HG03095 (cell line): ENCODE data around the gene EPSTI1.

ENCODE experiments used
- ATAC-seq: cut with Tn5 transposase; IDR thresholded peaks from one replicate; pipeline ENCODE4 v1.9.1; 2021; ENCODE audit warnings: moderate library complexity; ENCODE audit not compliant: unreplicated experiment

EPSTI1 gene

GRCh38 chr13:42976066-42976465 is 16.0 kb downstream of the EPSTI1 start:
- no peak for ATAC-seq

- no peak for ATAC-seq
Observed at GRCh38 chr13:42973581-42973980, 18.5 kb downstream of the EPSTI1 start.

DNA sequence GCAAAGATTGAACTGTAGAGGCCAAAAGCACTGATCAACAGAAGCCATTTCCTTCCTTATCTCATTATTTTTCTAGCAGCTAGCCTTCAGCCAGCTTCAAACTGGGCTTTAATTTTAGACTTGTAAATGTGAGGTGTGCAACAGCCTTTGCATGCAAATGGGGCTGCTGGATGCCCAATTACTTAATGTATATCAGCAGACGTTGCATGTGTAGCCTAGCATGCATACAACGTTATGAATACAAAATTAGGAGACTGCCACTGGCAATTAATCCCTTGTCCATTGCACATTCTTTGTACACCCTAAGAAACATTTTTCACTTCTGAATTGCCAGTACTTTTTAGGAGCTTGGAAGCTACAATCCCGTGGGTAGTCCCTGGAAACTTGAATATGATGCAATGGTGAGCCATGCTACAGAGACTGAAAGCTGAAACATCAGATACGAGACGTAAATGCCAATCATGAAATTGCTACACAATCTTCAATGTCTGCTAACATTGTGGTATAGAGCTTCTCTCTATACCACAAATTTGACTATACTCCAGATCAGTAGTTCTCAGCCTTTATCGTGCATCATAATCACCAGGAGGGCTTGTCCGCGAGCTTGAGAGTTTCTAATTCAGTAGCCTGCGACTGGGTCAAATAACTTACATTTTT is 20.2 kb downstream of the EPSTI1 start:
- no peak for ATAC-seq

- ATAC-seq: peak; percentile 56
Observed at GRCh38 chr13:42970824-42971690, 21.0 kb downstream of the EPSTI1 start.

DNA sequence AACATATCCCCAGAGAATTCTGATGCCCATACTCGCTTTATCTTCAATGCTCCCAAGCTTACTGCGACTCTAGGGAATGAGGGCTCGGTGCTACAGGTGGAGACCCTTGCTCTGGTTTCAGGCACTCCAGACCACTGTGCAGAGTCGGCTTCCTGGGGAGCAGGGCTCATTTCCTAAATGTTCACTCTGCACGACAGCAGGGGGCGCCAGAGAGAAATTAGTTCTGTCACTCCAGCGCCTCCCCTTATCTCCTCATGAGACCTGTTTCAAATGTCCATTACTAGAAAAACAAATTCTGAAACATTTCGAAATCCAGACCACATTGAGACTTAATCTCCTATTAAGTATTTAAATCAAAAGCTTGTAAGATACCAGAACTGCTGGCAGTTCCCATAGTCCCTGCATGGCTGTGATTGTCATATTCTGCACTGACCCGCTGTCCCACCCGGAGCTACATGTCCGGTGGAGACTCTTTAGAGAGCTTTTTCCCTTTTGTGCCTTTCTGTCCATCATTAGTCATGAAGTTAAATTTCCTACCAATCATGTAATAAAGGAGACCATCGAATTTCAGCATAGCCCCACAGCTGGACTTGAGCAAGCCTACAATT is 22.4 kb downstream of the EPSTI1 start:
- ATAC-seq: no peak

DNA sequence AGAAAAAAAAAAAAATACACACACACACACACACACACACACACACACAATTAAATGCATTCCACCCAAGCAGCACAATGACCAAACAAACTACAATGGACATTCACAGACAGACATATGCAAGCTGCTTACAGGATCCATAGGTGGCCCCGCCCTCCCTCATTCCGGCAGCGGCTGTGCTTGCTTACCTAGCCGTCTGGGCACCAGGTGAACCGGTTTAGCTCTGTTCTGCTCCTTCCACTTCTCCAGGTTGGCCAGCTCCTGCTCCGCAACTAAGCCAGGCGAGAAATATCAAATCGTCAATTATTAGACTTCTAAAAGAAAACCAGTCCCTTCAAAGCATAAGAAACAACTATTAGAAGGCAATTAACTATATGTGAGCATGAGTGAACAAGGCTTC is 23.1 kb downstream of the EPSTI1 start:
- ATAC-seq: no peak

DNA sequence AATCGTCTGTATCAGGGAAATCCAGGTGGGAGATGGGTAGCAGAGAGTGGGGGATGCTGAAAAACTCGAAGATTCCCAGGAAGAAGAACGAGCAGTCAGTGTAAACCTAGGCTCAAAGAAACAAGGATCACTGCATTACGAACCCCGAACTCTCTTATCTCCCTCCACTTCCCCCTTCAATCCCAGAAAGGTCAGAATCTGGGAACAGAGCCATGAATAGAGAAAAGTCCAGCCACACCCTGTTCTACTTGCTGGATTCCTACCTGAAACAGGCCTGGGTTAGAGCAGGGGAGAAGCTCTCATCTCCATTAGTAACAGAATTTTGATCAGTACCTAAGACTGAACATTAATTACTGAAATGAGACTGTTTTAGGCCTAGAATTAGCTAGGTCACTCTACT is 24.4 kb downstream of the EPSTI1 start:
- no peak for ATAC-seq

DNA sequence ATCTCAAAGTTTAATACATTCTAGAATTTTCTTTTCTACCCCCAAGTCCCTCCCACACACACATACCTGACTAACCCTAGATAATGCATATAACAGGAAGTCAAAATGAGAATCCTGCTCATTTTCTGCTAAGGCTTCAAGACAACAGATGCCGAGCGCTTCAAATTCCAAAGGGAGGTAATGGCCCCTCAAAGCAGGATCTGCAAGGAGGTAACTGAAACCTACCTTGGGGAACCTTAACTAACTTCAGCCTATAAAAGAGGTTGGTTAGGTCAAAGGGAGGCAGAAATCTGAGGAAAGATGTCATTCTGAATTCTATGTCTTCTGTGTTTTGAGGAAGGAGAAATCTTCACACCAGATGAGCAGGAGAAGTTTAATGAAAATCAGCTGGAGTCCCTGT is 26.8 kb downstream of the EPSTI1 start:
- ATAC-seq: no peak

DNA sequence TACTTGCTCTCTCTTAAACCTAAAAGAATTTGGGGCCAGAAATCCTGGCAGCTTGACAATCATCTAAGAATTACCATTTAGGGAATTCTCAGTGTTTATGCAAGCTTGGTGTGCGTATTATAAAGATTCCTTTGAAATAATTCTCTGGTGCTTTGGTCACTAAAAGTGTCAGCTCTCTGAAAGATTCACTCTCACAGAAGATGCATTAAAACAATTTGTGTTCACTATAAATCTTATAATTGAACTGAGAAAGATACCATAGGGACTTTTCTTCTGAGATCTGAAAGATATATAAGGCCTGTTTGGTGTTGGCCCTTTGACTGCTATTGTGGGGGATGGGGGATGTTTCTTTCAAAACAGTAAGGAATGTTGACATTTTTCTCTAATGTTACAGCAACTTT is 27.3 kb downstream of the EPSTI1 start:
- ATAC-seq: no peak

GRCh38 chr13:42959615-42960014 is 32.4 kb downstream of the EPSTI1 start:
- ATAC-seq: no peak

- ATAC-seq: no peak
Observed at GRCh38 chr13:42957881-42958280, 34.2 kb downstream of the EPSTI1 start.

DNA sequence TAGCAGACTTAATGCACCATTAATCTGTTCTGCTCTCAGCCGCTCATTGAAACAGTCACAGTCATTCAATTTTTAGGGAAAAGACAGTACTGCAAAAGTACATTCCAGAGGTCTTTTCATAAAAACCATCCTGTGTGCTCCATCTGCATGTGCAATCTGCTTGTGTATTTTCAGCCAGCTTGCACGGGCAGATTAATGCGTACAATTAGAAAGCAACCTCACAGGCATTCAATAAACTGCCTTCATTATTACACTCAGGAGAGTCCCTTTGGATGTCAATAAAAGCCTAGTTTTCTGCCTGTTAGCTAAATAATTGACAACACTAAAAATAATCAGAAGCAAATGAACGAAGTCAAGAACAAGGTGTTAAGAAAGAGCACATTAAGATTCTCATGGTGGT is 41.9 kb downstream of the EPSTI1 start:
- ATAC-seq: no peak

DNA sequence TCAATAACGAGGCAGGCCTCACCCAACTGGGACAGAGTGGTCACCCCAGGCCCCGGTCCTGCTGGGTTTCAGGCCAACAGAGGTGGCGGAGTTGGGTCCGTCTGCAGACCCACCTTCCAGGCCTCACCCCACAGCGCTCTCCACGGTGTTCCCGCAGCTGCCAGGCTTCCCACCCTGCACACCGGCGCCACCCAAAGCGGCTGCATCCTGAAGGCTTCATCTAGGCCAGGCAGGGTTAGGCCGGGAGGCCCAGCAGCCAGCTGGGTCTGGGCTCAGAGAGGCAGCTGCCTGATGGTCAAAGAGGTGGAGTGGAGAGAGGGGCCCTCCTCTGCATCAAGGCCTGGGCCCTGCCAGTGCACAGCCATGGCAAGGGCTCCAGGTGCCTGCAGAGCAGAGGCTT is 44.1 kb downstream of the EPSTI1 start:
- ATAC-seq: no peak

DNA sequence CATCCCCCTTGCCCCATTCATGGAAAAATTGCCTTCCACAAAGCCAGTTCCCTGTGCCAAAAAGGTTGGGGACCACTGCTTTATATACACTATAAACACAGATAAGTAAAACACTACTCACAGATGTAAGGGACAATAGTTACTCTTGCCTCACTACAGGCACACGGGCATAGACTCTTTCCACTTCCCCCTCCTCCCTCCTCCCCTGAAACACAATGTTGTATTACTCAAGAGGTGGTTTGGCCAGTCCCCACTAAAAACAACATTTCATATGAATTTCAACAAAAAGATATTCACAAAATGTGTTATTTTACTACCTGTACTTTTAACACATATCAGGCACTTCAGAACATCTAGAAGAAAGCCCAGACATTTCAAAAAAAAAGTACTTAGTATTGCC is 45.1 kb downstream of the EPSTI1 start:
- no peak for ATAC-seq

- no peak for ATAC-seq
Observed at GRCh38 chr13:42929886-42930535, 62.0 kb downstream of the EPSTI1 start.

GRCh38 chr13:42926555-42926954 is 65.5 kb downstream of the EPSTI1 start:
- no peak for ATAC-seq

- ATAC-seq: no peak
Observed at GRCh38 chr13:42926043-42926442, 66.0 kb downstream of the EPSTI1 start.

DNA sequence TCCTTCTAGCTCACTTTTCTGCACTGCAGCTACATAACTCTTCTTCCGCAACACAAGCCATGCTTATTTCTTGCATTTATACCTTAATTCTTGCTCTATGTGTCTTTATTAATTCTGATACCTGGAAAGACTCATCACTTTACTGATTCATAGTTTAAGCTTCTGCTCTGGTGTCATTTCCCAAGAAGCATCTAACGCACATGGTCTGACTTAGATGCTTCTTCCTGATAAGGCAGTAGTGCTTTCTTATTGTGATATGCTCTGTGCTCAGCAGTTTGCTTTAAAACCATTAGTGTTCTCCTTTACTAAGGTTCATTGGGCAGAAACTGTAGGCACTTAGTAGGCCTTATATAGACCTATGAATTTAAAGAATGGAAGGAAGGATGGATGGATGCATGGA is 66.4 kb downstream of the EPSTI1 start:
- no peak for ATAC-seq

- no peak for ATAC-seq
Observed at GRCh38 chr13:42924344-42924743, 67.7 kb downstream of the EPSTI1 start.

DNA sequence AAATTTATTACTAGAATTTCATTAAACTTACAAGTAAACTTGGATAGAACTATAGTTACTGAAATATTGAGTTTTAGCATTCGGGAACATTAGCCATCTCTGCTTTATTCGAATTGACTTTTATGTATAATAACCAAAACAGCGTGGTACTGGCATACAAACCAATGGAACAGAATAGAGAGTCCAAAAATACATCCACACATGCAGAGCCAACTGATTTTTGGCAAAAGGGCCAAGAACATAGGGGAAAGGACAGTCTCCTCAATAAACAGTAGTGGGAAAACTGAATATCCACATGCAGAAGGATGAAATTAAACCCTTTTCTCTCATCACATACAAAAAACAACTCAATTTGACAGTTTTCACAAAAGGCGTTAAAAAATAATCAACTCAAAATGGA is 84.3 kb downstream of the EPSTI1 start:
- ATAC-seq: no peak

- ATAC-seq: no peak
Observed at GRCh38 chr13:42906257-42906656, 85.8 kb downstream of the EPSTI1 start.

GRCh38 chr13:42905579-42905978 is 86.5 kb downstream of the EPSTI1 start:
- ATAC-seq: no peak
